ENCODE data around the gene HS3ST6.

HS3ST6 gene

DNA sequence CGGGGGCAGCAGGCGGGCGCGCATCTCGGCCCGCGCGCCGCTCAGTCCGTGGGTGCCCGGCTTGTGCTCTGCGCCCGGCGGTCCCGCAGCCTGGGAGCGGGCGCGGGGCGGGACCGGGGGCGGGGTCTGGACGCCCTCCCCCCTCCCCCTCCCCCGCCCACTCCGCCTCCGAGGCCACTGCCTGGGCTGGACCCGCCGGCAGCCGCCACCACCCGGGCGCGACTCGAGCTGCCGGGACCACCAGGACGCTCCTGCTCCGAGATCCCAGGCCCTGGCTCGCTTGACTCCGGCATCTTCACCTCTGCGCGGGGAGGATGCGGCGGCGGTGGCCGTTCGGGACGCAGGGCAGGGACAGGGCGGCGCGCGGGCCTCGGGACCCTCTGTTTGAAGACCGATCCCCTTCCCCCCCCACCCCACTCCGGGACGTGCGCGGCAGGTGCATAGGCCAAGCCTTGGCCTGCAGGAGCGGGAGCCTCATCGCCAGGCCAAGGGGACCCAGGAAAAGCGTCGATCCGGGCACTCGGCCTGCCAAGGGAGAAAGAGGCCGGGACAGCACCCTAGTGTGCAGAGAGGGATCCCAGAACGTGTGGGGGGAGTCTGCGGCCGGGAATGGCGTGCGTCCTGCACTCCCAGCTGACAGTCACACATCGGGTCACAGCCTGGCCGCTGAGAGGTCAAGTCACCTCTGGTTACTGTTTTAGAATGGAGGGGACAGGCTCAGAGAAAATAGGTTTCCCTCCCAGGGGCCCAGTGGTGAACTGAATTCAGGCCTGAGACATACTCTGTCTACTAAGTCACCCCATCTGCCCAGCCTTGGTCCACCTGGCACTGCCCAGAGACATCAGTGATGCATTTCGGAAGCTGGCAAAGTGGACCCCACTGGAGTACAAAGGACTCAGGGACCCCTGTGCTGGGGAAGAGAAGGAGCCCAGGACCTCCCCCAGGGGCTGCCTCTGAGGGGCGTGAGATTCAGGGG lies at the start of gene HS3ST6:
Gene HS3ST6 (minus strand): TSS at position 65 of the 976 bp plus-strand sequence. CDS start 92 bp downstream, outside the sequence.
- TF ChIP-seq GATA3 (IDR thresholded peaks at IDR 0.05; ENCODE audit: low read depth, low read length) (no peak), GATA2 (IDR thresholded peaks at IDR 0.05; ENCODE audit: low read depth, low read length) (no peak)

DNA sequence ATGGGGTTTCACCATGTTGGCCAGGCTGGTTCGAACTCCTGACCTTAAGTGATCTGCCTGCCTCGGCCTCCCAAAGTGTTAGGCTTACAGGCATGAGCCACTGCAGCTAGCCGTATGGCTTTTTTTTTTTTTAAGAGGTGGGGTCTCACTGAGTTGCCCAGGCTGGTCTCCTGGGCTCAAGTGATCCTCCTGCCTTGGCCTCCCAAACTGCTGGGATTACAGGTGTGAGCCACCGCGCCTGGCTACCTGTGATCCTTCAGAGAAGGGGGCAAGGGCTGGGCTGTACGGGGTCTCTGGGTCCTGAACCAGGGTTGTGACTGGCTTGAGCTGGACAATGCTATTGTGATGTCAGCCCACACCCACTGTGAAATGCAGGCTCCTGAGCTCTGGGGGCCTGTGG lies 48.2 kb upstream of the HS3ST6 start, which contains the start of gene RNF151:
Gene RNF151 (plus strand): TSS at position 397 of the 400 bp plus-strand sequence. CDS start 26 bp downstream, outside the sequence.
- no peak for TF ChIP-seq GATA2 (IDR thresholded peaks at IDR 0.05; ENCODE audit: low read depth, low read length)
- no peak for TF ChIP-seq GATA3 (IDR thresholded peaks at IDR 0.05; ENCODE audit: low read depth, low read length)

DNA sequence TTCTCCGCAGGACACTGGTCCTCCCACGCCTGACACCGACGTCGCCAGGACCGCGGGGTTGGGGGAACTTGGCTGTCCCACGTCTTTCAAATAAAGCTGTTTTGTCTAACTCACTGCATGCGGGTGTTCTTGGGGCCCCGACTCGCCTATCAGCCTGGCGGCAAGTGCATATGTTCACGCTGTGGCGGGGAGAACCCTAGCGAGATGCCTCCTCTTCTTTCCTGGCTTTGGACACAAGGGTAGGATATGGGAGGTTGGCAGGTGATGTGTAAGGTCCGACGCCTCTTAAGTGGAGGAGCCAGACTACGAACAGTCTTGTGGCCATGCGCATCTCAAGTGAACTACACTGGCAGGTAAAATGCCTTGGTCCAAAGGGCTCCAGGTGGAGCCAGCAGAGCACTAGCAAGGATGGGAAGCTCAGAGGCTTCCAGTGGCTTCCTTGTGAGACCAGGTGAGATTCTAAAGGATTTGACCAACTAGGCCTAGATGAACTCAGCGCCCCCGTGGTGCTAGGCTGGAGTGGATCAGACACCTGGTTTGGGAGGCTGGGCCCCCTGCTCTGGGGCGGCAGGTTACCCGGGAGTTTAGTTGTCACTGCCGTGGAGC lies 47.3 kb upstream of the HS3ST6 start:
- no peak for TF ChIP-seq GATA3 (IDR thresholded peaks at IDR 0.05; ENCODE audit: low read depth, low read length)
- TF ChIP-seq GATA2 (IDR thresholded peaks at IDR 0.05; ENCODE audit: low read depth, low read length): no peak

DNA sequence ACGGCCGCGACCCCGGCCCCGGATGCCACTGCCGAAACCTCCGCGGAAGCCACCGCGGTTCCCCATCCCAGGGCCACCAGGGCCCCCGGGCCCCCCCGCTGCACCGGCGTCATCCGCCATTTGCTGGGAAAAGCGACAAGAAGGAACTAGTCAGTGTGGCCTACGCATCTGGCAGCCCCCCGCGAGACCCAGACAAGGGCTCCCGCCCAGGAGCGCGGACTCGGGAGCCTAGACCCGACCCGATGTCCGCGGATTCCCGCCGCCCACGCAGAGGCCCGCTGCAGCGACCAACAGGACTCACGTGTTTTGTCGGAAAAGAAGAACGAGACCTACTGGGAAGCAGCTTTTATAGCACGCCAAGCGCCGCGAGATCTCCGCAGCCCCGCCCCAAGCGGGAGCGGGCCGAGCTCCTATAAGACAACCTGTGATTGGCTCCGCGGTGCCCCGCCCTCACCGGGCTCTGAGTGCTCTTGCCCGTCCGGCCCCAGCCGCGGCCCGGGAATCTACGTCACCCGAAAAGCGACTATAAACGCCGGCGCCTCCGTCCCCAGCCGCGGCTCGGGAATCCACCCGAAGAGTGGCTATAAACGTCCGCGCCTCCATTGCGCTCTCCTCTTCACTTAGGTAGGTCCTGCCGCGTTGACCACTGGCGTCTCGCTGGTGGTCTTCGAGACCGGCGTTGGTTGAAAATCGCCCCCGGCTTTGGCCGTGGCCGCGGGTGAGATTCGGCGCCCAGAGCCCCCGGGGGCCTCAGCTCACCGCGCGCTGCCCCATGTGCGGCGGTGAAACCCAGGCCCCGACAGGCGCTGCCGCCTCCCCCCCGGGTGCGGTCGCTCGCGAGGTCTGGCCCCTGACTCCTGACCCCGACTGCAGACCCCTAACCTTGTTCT lies 46.5 kb upstream of the HS3ST6 start, which contains the start of gene RPS2:
Gene RPS2 (minus strand): TSS at position 321 of the 890 bp plus-strand sequence. CDS start 201 bp downstream, at position 120.
- no peak for TF ChIP-seq GATA3 (IDR thresholded peaks at IDR 0.05; ENCODE audit: low read depth, low read length)
- no peak for TF ChIP-seq GATA2 (IDR thresholded peaks at IDR 0.05; ENCODE audit: low read depth, low read length)

DNA sequence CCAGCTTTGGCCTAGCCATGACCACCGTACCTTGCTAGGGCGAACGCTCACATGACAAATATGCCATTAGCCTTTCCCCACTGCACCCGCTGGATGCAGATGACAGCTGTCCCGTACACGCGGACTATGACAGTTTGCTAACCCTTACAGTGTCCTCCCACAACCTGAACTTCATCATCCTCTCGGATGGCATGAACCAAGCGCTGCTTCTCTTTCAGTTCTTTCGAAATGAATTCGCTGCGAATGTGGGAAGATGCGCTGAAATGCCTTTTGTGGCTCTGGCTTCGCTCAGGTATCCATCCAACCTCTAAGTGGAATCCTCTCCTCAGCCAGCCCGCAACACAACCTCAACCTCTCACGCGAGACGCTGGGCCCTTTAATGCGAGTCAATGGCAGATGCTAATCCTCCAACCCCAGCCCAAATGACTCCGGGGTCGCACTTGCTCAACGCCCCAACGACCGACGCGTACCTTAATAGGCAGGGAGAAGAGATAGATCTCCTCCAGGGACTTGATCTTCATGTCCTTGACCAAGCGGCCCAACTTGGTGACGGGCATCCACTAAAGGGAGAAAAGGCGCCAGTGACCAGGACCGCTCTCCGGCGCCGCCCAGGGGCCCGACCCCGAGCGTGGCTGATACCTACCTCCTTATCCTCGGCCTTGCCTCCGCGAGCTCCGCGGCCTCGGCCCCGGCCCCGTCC lies 45.7 kb upstream of the HS3ST6 start:
- TF ChIP-seq GATA3 (IDR thresholded peaks at IDR 0.05; ENCODE audit: low read depth, low read length) (no peak), GATA2 (IDR thresholded peaks at IDR 0.05; ENCODE audit: low read depth, low read length) (no peak)

DNA sequence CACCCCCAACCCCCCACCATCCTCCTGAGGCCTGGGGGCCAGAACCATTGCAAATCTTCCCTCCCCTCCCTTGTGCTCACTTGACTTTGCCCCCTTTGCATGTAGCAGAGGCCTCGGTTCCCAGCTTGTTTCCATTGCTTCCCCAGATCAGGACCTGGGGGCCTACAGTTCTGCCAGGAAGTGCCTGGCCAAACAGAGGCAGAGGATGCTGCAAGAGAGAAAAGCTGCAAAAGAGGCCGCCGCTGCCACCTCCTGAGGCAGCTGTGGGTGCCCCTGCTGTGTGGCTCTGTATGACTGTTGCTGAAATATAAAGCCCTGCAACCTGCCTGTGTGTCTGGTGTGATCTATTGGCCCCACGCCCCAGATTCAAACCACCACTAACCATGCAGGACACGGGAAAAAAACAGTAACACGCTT lies 43.4 kb upstream of the HS3ST6 start:
- no peak for TF ChIP-seq GATA2 (IDR thresholded peaks at IDR 0.05; ENCODE audit: low read depth, low read length)
- TF ChIP-seq GATA3 (IDR thresholded peaks at IDR 0.05; ENCODE audit: low read depth, low read length): no peak

DNA sequence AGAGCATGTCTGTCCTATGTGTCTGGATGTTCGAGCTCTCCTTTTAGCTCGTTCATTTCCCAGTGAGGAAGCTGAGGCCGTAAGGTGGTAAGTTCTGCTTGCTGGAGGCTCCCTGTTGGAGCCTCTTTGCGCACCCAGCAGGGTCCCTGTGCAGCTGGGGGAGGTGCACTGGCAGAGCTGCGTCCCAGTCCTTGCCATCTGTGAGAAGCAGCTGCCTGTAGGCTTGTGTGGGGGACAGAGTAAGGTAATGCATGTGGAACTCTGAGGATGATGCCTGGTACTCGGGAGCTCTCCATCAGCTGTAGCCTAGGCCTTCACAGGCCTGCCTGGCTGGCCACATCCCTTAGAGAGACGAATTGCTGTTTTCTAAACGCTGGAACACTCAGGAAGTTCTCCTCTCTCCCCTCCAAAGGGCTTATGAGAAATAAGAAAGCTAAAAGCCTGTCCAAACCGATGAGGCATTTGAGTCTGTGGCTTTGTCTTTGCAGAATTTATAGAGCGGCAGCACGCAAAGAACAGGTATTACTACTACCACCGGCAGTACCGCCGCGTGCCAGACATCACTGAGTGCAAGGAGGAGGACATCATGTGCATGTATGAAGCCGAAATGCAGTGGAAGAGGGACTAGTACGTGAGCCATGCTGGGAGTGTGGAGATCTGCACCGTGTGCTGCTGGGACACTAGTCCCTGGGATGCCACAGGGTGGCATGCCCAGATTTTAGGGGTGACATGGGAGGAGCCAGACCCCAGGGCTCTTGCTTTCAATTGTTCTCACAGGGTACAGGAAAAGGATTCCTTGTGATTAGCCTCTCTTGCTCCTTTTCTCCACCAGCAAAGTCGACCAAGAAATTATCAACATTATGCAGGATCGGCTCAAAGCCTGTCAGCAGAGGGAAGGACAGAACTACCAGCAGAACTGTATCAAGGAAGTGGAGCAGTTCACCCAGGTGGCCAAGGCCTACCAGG lies 42.7 kb upstream of the HS3ST6 start:
- TF ChIP-seq GATA2 (IDR thresholded peaks at IDR 0.05; ENCODE audit: low read depth, low read length): no peak
- no peak for TF ChIP-seq GATA3 (IDR thresholded peaks at IDR 0.05; ENCODE audit: low read depth, low read length)

DNA sequence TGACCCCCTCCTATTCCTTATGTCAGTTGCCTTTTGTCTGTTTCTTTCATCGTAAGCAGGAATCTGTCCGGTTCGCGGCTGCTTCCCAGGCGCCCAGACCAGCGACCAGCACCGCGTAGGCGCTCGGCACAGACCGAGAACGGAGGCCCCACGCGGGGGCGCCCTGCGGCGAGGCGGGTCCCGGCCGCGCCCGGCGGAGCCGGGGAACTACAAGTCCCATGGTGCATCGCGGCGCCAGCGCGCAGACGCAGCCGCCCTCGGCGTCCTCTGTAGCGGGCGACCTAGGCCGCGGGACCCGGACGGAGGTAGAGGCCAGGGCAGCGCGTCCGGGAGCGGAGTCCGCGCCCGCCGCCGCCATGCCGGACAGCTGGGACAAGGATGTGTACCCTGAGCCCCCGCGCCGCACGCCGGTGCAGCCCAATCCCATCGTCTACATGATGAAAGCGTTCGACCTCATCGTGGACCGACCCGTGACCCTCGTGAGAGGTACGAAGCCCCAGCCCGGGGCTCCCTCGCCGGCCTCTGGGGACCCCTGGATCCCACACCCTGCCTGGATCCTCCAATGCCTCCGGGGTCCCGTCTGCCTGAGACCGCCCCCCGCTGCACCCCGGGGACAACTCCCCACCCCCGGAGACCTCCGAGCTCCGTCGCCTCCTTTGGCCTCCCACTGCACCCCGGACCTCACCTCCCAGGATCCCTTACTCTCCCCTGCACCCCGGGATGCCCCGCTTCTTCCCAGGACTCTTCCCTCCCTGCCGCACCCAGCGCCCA lies 41.2 kb upstream of the HS3ST6 start, which contains the start of gene NDUFB10:
Gene NDUFB10 (plus strand): TSS at position 270 of the 771 bp plus-strand sequence. CDS start 87 bp downstream, at position 357.
- TF ChIP-seq GATA2 (IDR thresholded peaks at IDR 0.05; ENCODE audit: low read depth, low read length): no peak; the same call in 1 of the 2 replicates
- no peak for TF ChIP-seq GATA3 (IDR thresholded peaks at IDR 0.05; ENCODE audit: low read depth, low read length)

DNA sequence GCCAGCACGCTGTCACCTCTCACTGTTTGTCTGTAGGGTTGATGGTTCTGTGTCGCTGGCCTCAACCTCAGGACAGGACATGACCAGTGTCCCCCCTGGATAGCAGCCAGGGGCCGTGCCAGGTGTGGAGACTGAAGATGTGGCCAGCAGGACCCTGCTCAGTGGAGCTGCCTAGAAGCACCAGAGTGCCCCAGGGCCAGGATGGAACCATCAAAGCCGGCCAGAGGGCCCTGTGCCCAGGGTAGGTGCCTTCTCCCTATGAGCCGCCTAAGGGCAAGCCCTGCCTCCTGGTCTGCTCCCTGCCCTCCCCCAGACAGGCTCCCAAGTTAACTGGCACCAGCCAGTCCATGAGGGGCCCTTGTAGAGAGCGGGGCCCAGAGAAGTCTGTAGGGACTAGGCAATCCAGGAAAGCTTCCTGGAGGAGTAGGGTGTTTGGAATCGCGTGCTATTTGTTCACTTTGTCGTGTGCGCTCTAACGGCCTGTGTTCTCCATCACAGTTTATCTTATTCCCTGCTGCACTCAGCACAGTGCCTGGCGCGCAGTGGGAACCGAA lies 40.6 kb upstream of the HS3ST6 start:
- TF ChIP-seq GATA2 (IDR thresholded peaks at IDR 0.05; ENCODE audit: low read depth, low read length) (no peak), GATA3 (IDR thresholded peaks at IDR 0.05; ENCODE audit: low read depth, low read length) (no peak)

DNA sequence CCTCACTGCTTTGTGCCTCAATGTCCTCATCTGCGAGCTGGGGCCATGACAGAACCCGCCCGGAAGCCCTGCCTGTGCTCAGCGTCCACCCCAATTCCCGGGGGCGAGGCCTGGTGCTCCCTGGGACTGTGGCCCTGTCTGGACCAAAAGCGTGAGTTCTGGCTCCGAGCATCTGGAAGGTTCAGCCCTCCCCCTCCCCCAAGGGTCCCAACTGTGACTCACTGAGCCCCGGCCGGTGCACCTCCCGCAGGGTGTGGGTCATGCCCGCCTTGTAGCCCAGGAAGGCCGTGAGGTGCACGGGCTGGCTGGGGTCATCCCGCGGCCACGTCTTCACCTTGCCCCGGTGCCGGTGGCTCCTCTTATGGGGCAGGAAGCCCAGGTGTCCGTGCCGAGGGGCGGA lies 35.5 kb upstream of the HS3ST6 start:
- no peak for TF ChIP-seq GATA3 (IDR thresholded peaks at IDR 0.05; ENCODE audit: low read depth, low read length)
- TF ChIP-seq GATA2 (IDR thresholded peaks at IDR 0.05; ENCODE audit: low read depth, low read length): no peak

DNA sequence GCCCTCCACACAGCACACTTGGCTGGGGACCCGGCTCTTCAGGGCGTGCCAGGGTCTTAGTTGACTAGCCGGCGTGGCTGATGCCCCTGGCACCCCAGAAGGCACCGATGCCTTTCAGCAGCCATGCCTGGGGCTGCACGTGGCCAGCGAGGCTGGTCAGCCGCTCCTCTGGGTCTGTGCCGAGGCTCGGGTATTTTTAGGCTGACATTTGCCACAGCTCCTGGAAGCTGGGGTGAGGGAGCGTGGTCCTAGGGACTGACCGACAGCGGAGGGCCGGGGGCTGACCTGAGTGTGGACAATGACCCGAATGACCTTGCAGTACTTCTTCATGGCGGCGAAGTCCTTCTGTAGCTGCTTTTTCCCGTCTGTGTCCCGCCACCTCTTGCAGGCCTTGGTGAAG lies 32.3 kb upstream of the HS3ST6 start:
- no peak for TF ChIP-seq GATA3 (IDR thresholded peaks at IDR 0.05; ENCODE audit: low read depth, low read length)
- TF ChIP-seq GATA2 (IDR thresholded peaks at IDR 0.05; ENCODE audit: low read depth, low read length): no peak
